ENCODE results near the gene MVD.
A peak's percentile ranks its signal among the peaks of the same experiment; 100 is the strongest.

The MVD gene

GRCh38 chr16:88654363-88655052, 8.4 kb downstream of the MVD start:
- no peak for DNase-seq

- no peak for DNase-seq
Observed at GRCh38 chr16:88653596-88654362, 9.1 kb downstream of the MVD start.

- no peak for DNase-seq
Observed at GRCh38 chr16:88653101-88653500, 9.8 kb downstream of the MVD start.

GRCh38 chr16:88652762-88653063, 10.2 kb downstream of the MVD start:
- DNase-seq: no peak

- DNase-seq: no peak
Observed at GRCh38 chr16:88651989-88652761, 10.7 kb downstream of the MVD start.

GRCh38 chr16:88651276-88651988, 11.5 kb downstream of the MVD start:
- no peak for DNase-seq

GRCh38 chr16:88650749-88651275, 12.1 kb downstream of the MVD start, which contains the start of gene CYBA:
TSS of gene CYBA (minus strand) at chr16:88651053. CDS start at chr16:88651013, 40 bp downstream.
- DNase-seq: no peak

- DNase-seq: peak; percentile 67
Observed at GRCh38 chr16:88649924-88650748, 12.8 kb downstream of the MVD start.

GRCh38 chr16:88649195-88649923, 13.5 kb downstream of the MVD start:
- DNase-seq: peak; percentile 87

- DNase-seq: no peak
Observed at GRCh38 chr16:88647178-88648070, 15.5 kb downstream of the MVD start.

GRCh38 chr16:88646345-88647034, 16.4 kb downstream of the MVD start:
- DNase-seq: no peak

GRCh38 chr16:88645941-88646340, 16.9 kb downstream of the MVD start:
- no peak for DNase-seq

GRCh38 chr16:88645455-88645854, 17.4 kb downstream of the MVD start:
- no peak for DNase-seq

GRCh38 chr16:88643644-88643932, 19.3 kb downstream of the MVD start:
- no peak for DNase-seq

GRCh38 chr16:88642881-88643643, 19.8 kb downstream of the MVD start:
- no peak for DNase-seq

- DNase-seq: no peak
Observed at GRCh38 chr16:88640498-88641247, 22.2 kb downstream of the MVD start.

- DNase-seq: no peak
Observed at GRCh38 chr16:88640039-88640495, 22.8 kb downstream of the MVD start.
